Stimulated activated CD8-positive, alpha-beta memory T cell treated with anti-CD3 and anti-CD28 coated beads, Interleukin-7, amount 100 ng/mL, for 24 hours (primary cell): ENCODE data around the gene CCDC106.

Source experiments
- DNase-seq: peaks from one replicate; pipeline ENCODE4 v3.0.0-alpha.2; 2020; ENCODE audit warnings: low read depth

The CCDC106 gene

GRCh38 chr19:55684946-55685681 lies 37.1 kb downstream of the CCDC106 start:
- DNase-seq = no peak

DNA sequence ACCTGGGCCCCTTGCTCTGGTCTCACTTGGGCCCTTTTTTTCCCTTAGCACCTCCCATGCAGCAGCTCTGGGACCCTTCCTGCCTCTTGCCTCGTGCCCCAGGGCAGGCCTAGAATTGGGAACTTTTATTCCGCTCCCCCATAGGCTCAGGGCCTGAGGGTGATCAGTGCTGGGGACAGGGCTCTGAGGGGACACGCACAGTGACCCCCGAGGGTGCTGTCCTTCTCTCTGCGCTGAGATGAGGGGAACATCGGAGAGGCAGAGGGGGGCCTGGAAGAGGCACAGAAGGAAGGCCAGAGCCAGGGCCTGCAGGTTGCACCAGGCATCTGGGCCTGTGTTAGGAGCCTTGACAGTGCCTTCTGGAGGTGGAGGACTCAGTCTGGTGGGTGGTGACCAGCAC lies 37.8 kb downstream of the CCDC106 start:
- DNase-seq = no peak

- DNase-seq = no peak
Measured at GRCh38 chr19:55686311-55687050, 38.5 kb downstream of the CCDC106 start.

GRCh38 chr19:55687281-55688201 lies 39.5 kb downstream of the CCDC106 start:
- no peak for DNase-seq

DNA sequence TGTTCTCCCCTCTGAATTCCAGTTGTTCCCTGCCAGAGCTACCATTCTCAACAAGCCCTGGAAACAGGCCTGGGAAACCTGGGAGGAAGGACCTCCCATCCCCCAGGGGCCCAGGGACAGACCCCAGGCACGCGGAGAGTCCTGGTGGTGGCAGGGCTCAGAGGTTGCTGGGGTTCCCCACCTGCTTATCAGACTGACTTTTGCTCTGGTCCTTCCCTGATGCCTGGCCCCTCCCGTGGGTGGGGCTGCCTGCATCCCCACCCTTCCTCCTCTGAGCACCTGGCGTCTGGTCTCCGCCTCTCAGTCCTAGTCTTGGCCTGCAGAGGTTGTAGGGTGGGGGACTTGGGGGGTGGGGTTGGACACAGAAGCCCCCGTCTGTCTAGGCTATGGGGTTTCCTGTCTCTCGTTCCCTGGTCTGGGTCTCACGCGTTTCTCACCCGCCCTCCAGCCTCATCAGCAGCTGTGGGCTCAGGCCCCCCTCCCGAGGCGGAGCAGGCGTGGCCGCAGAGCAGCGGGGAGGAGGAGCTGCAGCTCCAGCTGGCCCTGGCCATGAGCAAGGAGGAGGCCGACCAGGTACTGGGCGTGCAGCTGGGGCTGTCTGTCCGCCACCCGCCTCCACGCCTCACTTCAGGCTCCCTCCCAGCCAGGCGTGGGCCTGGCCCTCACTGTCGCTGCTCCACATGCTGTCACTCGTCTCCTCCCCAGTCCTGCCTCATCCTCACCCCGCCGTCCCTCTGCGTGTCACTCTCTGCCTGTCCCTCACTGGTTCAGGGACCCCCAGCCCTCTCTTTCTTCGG lies 40.6 kb downstream of the CCDC106 start:
- DNase-seq = no peak

- no peak for DNase-seq
Measured at GRCh38 chr19:55689411-55690108, 41.5 kb downstream of the CCDC106 start.

DNA sequence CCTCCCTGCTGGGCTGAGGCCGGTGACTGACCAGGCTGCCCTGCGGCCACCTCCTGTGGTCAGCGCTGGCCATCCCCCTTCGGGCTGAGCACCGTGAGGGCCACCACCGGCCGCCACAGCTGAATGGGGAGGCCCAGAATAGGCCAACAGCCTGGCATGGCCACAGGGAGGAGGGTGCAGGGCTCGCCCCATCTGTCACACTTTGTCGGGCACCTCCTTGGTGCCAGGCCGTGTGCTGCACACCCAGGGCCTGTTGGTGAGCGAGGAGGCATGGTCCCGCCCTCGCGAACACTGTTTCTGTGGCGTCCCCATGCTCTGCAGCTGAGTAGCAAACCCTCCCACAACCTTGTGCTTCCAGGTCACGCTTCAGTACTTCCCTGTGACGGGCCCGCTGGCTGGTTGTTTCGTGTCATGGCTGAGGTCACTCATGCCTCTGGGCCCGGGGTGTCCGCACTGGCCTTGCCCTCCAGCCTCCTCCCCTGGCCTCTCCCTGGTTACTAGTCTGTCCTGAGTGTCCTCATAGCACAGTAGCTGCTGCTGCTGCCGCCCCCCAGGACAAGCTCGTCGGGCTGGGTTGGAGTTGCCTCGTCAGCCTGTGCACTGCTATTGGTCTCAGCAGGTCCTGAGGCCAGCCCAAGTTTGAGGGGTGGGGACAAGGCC lies 42.2 kb downstream of the CCDC106 start:
- no peak for DNase-seq

- no peak for DNase-seq
Measured at GRCh38 chr19:55690769-55691545, 42.9 kb downstream of the CCDC106 start.

- DNase-seq = no peak
Measured at GRCh38 chr19:55691561-55692481, 43.8 kb downstream of the CCDC106 start.

GRCh38 chr19:55692681-55693081 lies 44.7 kb downstream of the CCDC106 start:
- DNase-seq = no peak

GRCh38 chr19:55693336-55693974 lies 45.4 kb downstream of the CCDC106 start:
- DNase-seq = no peak

DNA sequence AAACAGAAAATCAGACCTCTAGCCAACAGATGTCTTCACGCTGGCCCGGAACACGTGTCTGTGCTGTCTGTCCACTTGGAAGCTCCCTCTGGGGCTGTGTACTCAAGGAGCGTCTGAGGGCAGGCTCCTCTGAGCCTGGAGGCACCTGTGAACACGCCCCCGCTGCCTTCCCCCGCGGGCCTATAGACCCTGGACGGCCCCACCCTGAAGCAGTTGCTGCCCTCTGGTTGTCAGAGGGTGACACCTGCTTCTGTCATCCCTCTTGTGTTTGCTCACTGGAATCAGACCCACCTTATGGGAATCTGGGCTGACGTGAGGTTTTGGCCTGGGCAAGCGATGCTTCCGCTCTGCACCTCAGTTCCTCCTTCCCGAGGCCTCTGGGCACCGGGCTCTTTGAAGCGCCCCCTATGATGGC lies 46.2 kb downstream of the CCDC106 start:
- no peak for DNase-seq

DNA sequence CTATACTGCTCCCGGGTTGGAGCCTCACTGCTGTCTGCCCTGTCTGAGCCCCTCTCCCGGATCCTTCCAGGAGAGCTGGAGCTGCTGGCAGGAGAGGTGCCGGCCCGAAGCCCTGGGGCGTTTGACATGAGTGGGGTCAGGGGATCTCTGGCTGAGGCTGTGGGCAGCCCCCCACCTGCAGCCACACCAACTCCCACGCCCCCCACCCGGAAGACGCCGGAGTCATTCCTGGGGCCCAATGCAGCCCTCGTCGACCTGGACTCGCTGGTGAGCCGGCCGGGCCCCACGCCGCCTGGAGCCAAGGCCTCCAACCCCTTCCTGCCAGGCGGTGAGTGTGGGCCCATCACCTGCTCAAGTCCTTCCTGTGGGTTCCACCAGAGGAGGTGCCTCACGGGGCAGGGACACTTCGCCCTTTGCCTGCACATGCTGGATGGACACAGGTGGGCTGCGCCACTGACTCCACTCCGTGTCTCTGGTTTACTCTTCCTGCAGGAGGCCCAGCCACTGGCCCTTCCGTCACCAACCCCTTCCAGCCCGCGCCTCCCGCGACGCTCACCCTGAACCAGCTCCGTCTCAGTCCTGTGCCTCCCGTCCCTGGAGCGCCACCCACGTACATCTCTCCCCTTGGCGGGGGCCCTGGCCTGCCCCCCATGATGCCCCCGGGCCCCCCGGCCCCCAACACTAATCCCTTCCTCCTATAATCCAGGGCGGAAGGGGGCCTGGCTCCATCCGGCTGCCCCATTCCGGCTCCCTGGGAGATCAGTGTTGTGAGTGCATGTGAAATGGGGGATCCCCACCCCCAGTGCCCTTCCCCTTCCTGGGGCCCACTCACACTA lies 46.9 kb downstream of the CCDC106 start:
- DNase-seq = no peak

- no peak for DNase-seq
Measured at GRCh38 chr19:55695511-55696290, 47.7 kb downstream of the CCDC106 start.

GRCh38 chr19:55696301-55697068 lies 48.5 kb downstream of the CCDC106 start:
- DNase-seq = no peak

DNA sequence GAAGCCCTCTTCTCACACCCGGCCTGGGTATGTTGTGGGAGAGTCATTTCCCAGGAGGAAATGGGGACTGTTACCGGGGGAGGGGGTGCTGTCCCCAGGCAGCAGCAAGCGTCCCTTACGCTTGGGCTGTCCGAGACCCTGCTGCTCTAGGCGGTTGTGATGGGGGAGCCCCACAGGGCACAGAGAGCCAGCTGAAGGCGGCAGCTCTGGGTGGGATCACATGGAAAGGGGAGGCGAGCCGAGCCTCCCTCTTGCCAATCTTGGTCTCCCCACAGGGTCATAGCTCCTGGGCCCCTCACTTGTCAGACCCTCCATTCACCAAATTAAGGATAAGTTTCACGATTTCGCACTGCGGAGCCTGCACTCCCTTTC lies 49.0 kb downstream of the CCDC106 start:
- DNase-seq = no peak
